GM12878 (cell line): ENCODE measurements around the gene EXOC3L1. TPM values are rescaled to one million over a fixed set of nuclear protein-coding genes. Genes with fewer than 3 reads are reported as not detected.

Experiments used
- ATAC-seq: fragments of 200-7000 bp; cut with Tn5 transposase; 3 replicates; pipeline ENCODE4 v1.9.1; 2020; ENCODE audit warnings: mild to moderate bottlenecking, moderate library complexity
- BruUV-seq: library from RNA; stranded (reverse); fragments of 400-500 nt; replicated peaks from 2 replicates; lab custom pipeline; 2021; lab: Mats Ljungman, UMichigan
- CTCF ChIA-PET: fragments of 300-600 bp; sonication (Branson Sonifier 250); formaldehyde crosslinking; extraction: SDS; loops from one replicate; lab custom pipeline; 2021; ENCODE audit warnings: inconsistent platforms; lab: Yijun Ruan, JAX
- POLR2A ChIA-PET: fragments of 350-600 bp; formaldehyde crosslinking; extraction: SDS; loops from one replicate; lab custom pipeline; 2021; ENCODE audit warnings: inconsistent platforms; lab: Charles Lee
- RAD21 ChIA-PET: fragments of 300-600 bp; sonication (Branson Sonifier 250); formaldehyde crosslinking; loops from one replicate; lab custom pipeline; 2023; ENCODE audit warnings: antibody characterized with exemption; ENCODE audit not compliant: unreplicated experiment; lab: Charles Lee
- SMC1A ChIA-PET: fragments of 300-600 bp; sonication (Branson Sonifier 250); formaldehyde crosslinking; loops from one replicate; lab custom pipeline; 2023; ENCODE audit not compliant: unreplicated experiment, uncharacterized antibody; lab: Charles Lee
- DNase-seq: peaks from one replicate; pipeline ENCODE4 v3.0.0-alpha.2; 2011; ENCODE audit warnings: low read depth, low spot score
- FAIRE-seq: peaks from 3 replicates; lab custom pipeline; 2011; peaks lifted over from hg19 to GRCh38; lab: Jason Lieb, UNC
- H2AFZ ChIP-seq: 2 replicates; pipeline ENCODE4 v1.6.0; 2011; ENCODE audit warnings: low read depth, low read length, control low read depth; ENCODE audit not compliant: control insufficient read depth
- H3K27ac ChIP-seq: 2 replicates; pipeline ENCODE4 v1.5.1; 2011; ENCODE audit warnings: control low read depth; ENCODE audit not compliant: control insufficient read depth, insufficient read depth
- H3K27me3 ChIP-seq, 2 experiments: replicated peaks in 1 of 2; 2 replicates each; pipeline versions ENCODE4 v1.6.0 to v1.6.1; 2011; ENCODE audit warnings: low read length in 1 of 2; ENCODE audit not compliant: control insufficient read depth in 2 of 2, insufficient read depth in 2 of 2
- H3K36me3 ChIP-seq, 2 experiments: 2 replicates each; pipeline ENCODE4 v1.5.1; 2011; ENCODE audit warnings: low read length in 1 of 2; ENCODE audit not compliant: control insufficient read depth in 2 of 2, insufficient read depth in 2 of 2
- H3K4me1 ChIP-seq: 2 replicates; pipeline ENCODE4 v1.6.1; 2011; ENCODE audit warnings: mild to moderate bottlenecking, low read length, moderate library complexity, mixed read lengths; ENCODE audit not compliant: control insufficient read depth, insufficient read depth
- H3K4me2 ChIP-seq: 2 replicates; pipeline ENCODE4 v1.6.0; 2011; ENCODE audit warnings: control low read depth; ENCODE audit not compliant: control insufficient read depth, insufficient read depth
- H3K4me3 ChIP-seq: fragments of 200-600 bp; sonication (generic); 2 replicates; pipeline ENCODE4 v1.5.1; 2016
- H3K79me2 ChIP-seq: 2 replicates; pipeline ENCODE4 v1.6.0; 2011; ENCODE audit warnings: low read length; ENCODE audit not compliant: control insufficient read depth, insufficient read depth
- H3K9ac ChIP-seq: 2 replicates; pipeline ENCODE4 v1.8.0; 2011; ENCODE audit warnings: low read length, control low read depth, mixed read lengths; ENCODE audit not compliant: control insufficient read depth, insufficient read depth
- H3K9me3 ChIP-seq: replicated peaks from 3 replicates; pipeline ENCODE4 v1.5.1; 2011; ENCODE audit warnings: mild to moderate bottlenecking, low read length; ENCODE audit not compliant: control insufficient read depth, insufficient read depth
- H4K20me1 ChIP-seq: 2 replicates; pipeline ENCODE4 v1.6.0; 2011; ENCODE audit not compliant: control insufficient read depth, insufficient read depth
- BACH1 ChIP-seq: fragments of 450-650 bp; IDR thresholded peaks from 2 replicates; pipeline ENCODE4 v1.6.1; 2017; ENCODE audit warnings: mild to moderate bottlenecking, borderline replicate concordance
- BHLHE40 ChIP-seq, 2 experiments: fragments of 450-650 bp in 1 of 2; IDR thresholded peaks; 2 replicates each; pipeline ENCODE4 v1.6.1; 2011 to 2017; ENCODE audit warnings: low read depth in 2 of 2, borderline replicate concordance in 1 of 2, improper control_type of control experiment in 1 of 2, low read length in 1 of 2, mild to moderate bottlenecking in 1 of 2
- EZH2 ChIP-seq: IDR thresholded peaks from 2 replicates; pipeline ENCODE4 v1.6.1; 2012; ENCODE audit warnings: low read depth, mild to moderate bottlenecking, control low read depth, inconsistent platforms, low read length, borderline replicate concordance; ENCODE audit not compliant: control insufficient read depth
- HDAC6 ChIP-seq: fragments of 200-600 bp; sonication (generic); IDR thresholded peaks from one replicate; pipeline ENCODE4 v1.8.0; 2017; ENCODE audit warnings: antibody characterized with exemption; ENCODE audit not compliant: unreplicated experiment
- IKZF2 ChIP-seq, 2 experiments: fragments of 450-650 bp; IDR thresholded peaks; 2 replicates each; pipeline ENCODE4 v1.6.1; 2017; ENCODE audit warnings: mild to moderate bottlenecking in 2 of 2, moderate library complexity in 2 of 2
- NKRF ChIP-seq: fragments of 450-650 bp; conservative IDR thresholded peaks from 2 replicates; pipeline ENCODE4 v1.6.1; 2017; ENCODE audit warnings: mild to moderate bottlenecking, moderate library complexity
- POLR2A ChIP-seq: IDR thresholded peaks from 2 replicates; pipeline ENCODE4 v1.6.1; 2011; ENCODE audit warnings: low read depth, mild to moderate bottlenecking, low read length
- POLR2AphosphoS2 ChIP-seq: IDR thresholded peaks from 2 replicates; pipeline ENCODE4 v1.6.1; 2011; ENCODE audit warnings: low read depth, mild to moderate bottlenecking, low read length, improper control_type of control experiment, moderate library complexity
- POLR2AphosphoS5 ChIP-seq: IDR thresholded peaks from 2 replicates; pipeline ENCODE4 v1.6.1; 2011; ENCODE audit warnings: mild to moderate bottlenecking, low read length, inconsistent platforms
- RAD51 ChIP-seq: fragments of 450-650 bp; IDR thresholded peaks from 2 replicates; pipeline ENCODE4 v1.6.1; 2016; ENCODE audit warnings: moderate library complexity, mild to moderate bottlenecking, inconsistent platforms
- SMAD1 ChIP-seq: fragments of 450-650 bp; IDR thresholded peaks from 2 replicates; pipeline ENCODE4 v1.6.1; 2018; ENCODE audit warnings: mild to moderate bottlenecking, low read depth; ENCODE audit not compliant: partially characterized antibody
- TAF1 ChIP-seq: IDR thresholded peaks from 2 replicates; pipeline ENCODE4 v1.6.1; 2011; ENCODE audit warnings: mild to moderate bottlenecking, low read depth, low read length, borderline replicate concordance
- TCF12 ChIP-seq: IDR thresholded peaks from 2 replicates; pipeline ENCODE4 v1.6.1; 2011; ENCODE audit warnings: low read depth, mild to moderate bottlenecking, low read length
- USF1 ChIP-seq: IDR thresholded peaks from 2 replicates; pipeline ENCODE4 v1.6.1; 2011; ENCODE audit warnings: borderline replicate concordance, low read depth, mild to moderate bottlenecking, moderate library complexity, mixed read lengths, low read length; ENCODE audit not compliant: insufficient read depth; ENCODE audit errors: extremely low read length
- USF2 ChIP-seq: IDR thresholded peaks from 2 replicates; pipeline ENCODE4 v1.6.1; 2011; ENCODE audit warnings: low read depth, low read length, improper control_type of control experiment, borderline replicate concordance
- YY1 ChIP-seq: IDR thresholded peaks from 2 replicates; pipeline ENCODE4 v1.6.1; 2011; ENCODE audit warnings: low read depth, mild to moderate bottlenecking, low read length
- ZZZ3 ChIP-seq: IDR thresholded peaks from 2 replicates; pipeline ENCODE4 v1.6.1; 2011; ENCODE audit warnings: low read depth; ENCODE audit not compliant: control insufficient read depth, insufficient read length
- WGBS: methylation state at CpG from one replicate; pipeline ENCODE4 v1.1.6; 2016; ENCODE audit warnings: low lambda C conversion rate; ENCODE audit not compliant: insufficient replicate concordance, insufficient coverage; ENCODE audit errors: missing lambda C conversion rate; 5-methylcytosine and 5-hydroxymethylcytosine counted together
- in situ Hi-C: fragments of 300-500 bp; cut with MboI; formaldehyde crosslinking; loops from 9 replicates; pipeline ENCODE4 v1.14.3; 2018; ENCODE audit warnings: mixed read lengths
- intact Hi-C: fragments of 100-400 bp; cut with micrococcal nuclease; formaldehyde crosslinking; loops from one replicate; pipeline ENCODE4 v1.14.2; 2022; ENCODE audit not compliant: unreplicated experiment
- polyA plus RNA-seq, 11 experiments: library from polyadenylated mRNA; depleted of rRNA in 4 of 11; unstranded in 6 of 11; stranded (reverse) in 5 of 11; fragments of >200 nt; fragmentation: Nextera tagmentation in 4 of 11; fragmentation: Illumina TruSeq in 1 of 11; extraction: Ambion mirVana in 4 of 11; extraction: Trizol in 1 of 11; gene quantifications; 1 replicate in 1 of 11; 2 replicates in 10 of 11; pipeline versions ENCODE4 v1.2.1 to v1.2.3, GENCODE V29; 2011 to 2016; ENCODE audit warnings: inconsistent platforms in 2 of 11, missing spikeins in 2 of 11, low read depth in 1 of 11
- total RNA-seq, 4 experiments: library from RNA; depleted of rRNA in 3 of 4; stranded (reverse); fragments of >200 nt in 3 of 4; fragmentation: Illumina TruSeq in 1 of 4; extraction: Trizol in 1 of 4; gene quantifications; 2 replicates each; pipeline versions ENCODE4 v1.2.1 to v1.2.3, GENCODE V29; 2013 to 2021
- TF ChIP-seq, protein P1 (sequence below): IDR thresholded peaks from 2 replicates; pipeline ENCODE4 v1.6.1; 2011; ENCODE audit warnings: low read depth, mild to moderate bottlenecking, low read length, moderate library complexity, borderline replicate concordance; ENCODE audit errors: extremely low read depth

EXOC3L1 gene
- total and polyA plus RNA-seq, 10 of the 15 experiments (the other 5 are each of a cell fraction or from before 2014, with no cell fraction given) = 0.07 to 0.42 TPM; not detected in 8

DNA sequence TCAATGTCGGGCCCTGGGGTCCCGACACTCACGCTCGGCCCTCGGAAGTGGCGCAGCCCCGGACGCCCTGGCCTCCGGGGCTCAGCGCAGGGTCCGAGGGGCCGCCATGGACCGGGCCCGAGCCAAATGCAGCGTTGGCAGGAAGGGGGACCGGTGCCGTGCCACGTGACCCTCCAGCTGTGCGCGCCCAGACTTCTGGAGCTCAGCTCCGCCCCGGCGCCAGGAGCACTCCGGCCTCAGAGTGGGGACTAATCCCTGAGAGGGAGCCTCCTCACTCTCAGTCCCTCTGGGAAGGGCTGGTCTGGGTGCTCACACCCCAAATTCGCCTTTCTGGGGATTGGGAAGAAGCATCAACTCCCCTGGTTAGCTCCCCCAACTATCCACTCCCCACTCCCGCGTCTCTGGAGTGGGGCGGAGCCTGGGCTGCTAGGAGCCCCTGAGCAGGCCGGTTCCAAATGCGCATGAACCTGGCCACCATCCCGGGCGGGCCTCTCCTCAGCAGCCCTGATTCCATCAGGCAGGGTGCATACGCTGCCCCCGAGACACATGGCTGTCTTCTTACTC is 39.0 kb downstream of the EXOC3L1 start, which contains the start of gene B3GNT9:
B3GNT9 (minus strand) TSS at position 166 of the 564 bp plus-strand sequence. CDS start 513 bp downstream, outside the sequence.
- DNase-seq (no peak), ATAC-seq (peak; percentile 59)
- RAD21 ChIA-PET = interaction anchor here (0.9 to 2.5 kb wide), 5 partner anchors 10 to 134 kb away, joined by 3 to 14 read pairs (median 3); no protein-coding TSS in a partner anchor
- CTCF ChIA-PET = interaction anchor here (0.6 to 10.0 kb wide), 13 partner anchors 9 to 200 kb away, joined by 3 to 98 read pairs (median 4); partner anchors contain the start of genes CES3, FBXL8 and NOL3
- H4K20me1 ChIP-seq = peaks cover 3% of the 10 kb centered on the region; the same call in 1 of the 2 replicates
- peak; percentile 72 for TF ChIP-seq POLR2A
- 0 out of 2 replicates have a peak, but pooled peaks have one; percentile 16 for TF ChIP-seq POLR2AphosphoS5
- TF ChIP-seq RAD51 = peak; percentile 68
- peak; percentile 16; the same call in 1 of the 2 replicates for TF ChIP-seq BACH1
- no peak for TF ChIP-seq ZZZ3
- TF ChIP-seq POLR2AphosphoS2 = 0 out of 2 replicates have a peak, but pooled peaks have one; percentile 49
- TF ChIP-seq TCF12 = 0 out of 2 replicates have a peak, but pooled peaks have one; percentile 6
- TF ChIP-seq USF1 = peak; percentile 93
- peak in 1 of 2 experiments; percentile 67; a peak in 2 of 4 replicates for TF ChIP-seq BHLHE40 (IDR thresholded peaks at IDR 0.05; ENCODE audit: borderline replicate concordance in 1 of 2, low read depth in 2 of 2, low read length in 1 of 2)
- TF ChIP-seq USF2 = peak; percentile 54
- TF ChIP-seq SMAD1 = no peak
- no peak for TF ChIP-seq EZH2
- TF ChIP-seq, protein P1, sequence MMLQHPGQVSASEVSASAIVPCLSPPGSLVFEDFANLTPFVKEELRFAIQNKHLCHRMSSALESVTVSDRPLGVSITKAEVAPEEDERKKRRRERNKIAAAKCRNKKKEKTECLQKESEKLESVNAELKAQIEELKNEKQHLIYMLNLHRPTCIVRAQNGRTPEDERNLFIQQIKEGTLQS = peak; percentile 66; the same call in 1 of the 2 replicates
- TF ChIP-seq NKRF = 0 out of 2 replicates have a peak, but pooled peaks have one; percentile 29
- 0 out of 2 replicates have a peak, but pooled peaks have one; percentile 4 for TF ChIP-seq TAF1
- TF ChIP-seq YY1 = 0 out of 2 replicates have a peak, but pooled peaks have one; percentile 41
- TF ChIP-seq HDAC6 = peak; percentile 42
- TF ChIP-seq IKZF2 (IDR thresholded peaks at IDR 0.05) = no peak
- TF ChIP-seq, all 136 proteins: peak for 14
- H3K4me1 ChIP-seq = peaks cover 5% of the 10 kb centered on the region
- POLR2A ChIA-PET = interaction anchor here (1.0 to 1.2 kb wide), 3 partner anchors 8 to 121 kb away, joined by 3 to 5 read pairs (median 4); partner anchors contain the start of gene TRADD
- BruUV-seq = no TSS peak
- no peaks in the 10 kb centered on the region for H3K79me2 ChIP-seq
- H3K36me3 ChIP-seq = peaks cover 11 to 16% of the 10 kb centered on the region in 2 experiments; a peak in 3 of 4 replicates
- peak within 1 kb of the TSS; percentile 86 for H3K4me2 ChIP-seq
- peak within 1 kb of the TSS; percentile 74 for H3K4me3 ChIP-seq
- intact Hi-C loops (loop anchor here (2.0 kb wide), 1 partner anchor 132 kb away; no protein-coding TSS in a partner anchor), in situ Hi-C loops (loop anchor here (5.0 to 10.0 kb wide), 2 partner anchors 134 to 176 kb away; no protein-coding TSS in a partner anchor)
- 5% methylated on average over 25 of the region's 34 CpGs for WGBS
- no peaks in the 10 kb centered on the region for H3K27me3 ChIP-seq
- peak within 1 kb of the TSS; percentile 64; the same call in 1 of the 2 replicates for H3K9ac ChIP-seq
- peak within 1 kb of the TSS; percentile 25; the same call in 1 of the 2 replicates for H3K27ac ChIP-seq
- peak within 1 kb of the TSS; percentile 80 for H2AFZ ChIP-seq
- SMC1A ChIA-PET = interaction anchor here (0.5 to 2.0 kb wide), 10 partner anchors 9 to 188 kb away, joined by 3 to 8 read pairs (median 4); no protein-coding TSS in a partner anchor
- FAIRE-seq = peak; percentile 74
- no peaks in the 10 kb centered on the region for H3K9me3 ChIP-seq
